GM12873 (cell line): ENCODE results near the gene KCNAB1.

Experiments used
- CTCF ChIP-seq: IDR thresholded peaks from 2 replicates; pipeline ENCODE4 v1.5.1; 2012; ENCODE audit warnings: low read depth, mild to moderate bottlenecking, moderate library complexity, low read length, control low read depth; ENCODE audit not compliant: insufficient read depth; ENCODE audit errors: missing control alignments

Gene KCNAB1

GRCh38 chr3:156344215-156344614, 223.8 kb downstream of the KCNAB1 start:
- TF ChIP-seq CTCF, result no peak

- TF ChIP-seq CTCF, result no peak
Measured at GRCh38 chr3:156349111-156349510, 228.7 kb downstream of the KCNAB1 start.

GRCh38 chr3:156349978-156350377, 229.6 kb downstream of the KCNAB1 start:
- no peak for TF ChIP-seq CTCF

GRCh38 chr3:156350781-156351180, 230.4 kb downstream of the KCNAB1 start:
- no peak for TF ChIP-seq CTCF

GRCh38 chr3:156351783-156352182, 231.4 kb downstream of the KCNAB1 start:
- TF ChIP-seq CTCF, result no peak

GRCh38 chr3:156352728-156353127, 232.3 kb downstream of the KCNAB1 start:
- TF ChIP-seq CTCF, result no peak

GRCh38 chr3:156353563-156353962, 233.2 kb downstream of the KCNAB1 start:
- TF ChIP-seq CTCF, result no peak
